ENCODE measurements around the gene LTBP1. TPM values are rescaled to one million over a fixed set of nuclear protein-coding genes. Genes with fewer than 3 reads are reported as not detected.

LTBP1 gene
- total RNA-seq, 2 experiments from 2014 or later: 0.37 to 0.50 TPM

DNA sequence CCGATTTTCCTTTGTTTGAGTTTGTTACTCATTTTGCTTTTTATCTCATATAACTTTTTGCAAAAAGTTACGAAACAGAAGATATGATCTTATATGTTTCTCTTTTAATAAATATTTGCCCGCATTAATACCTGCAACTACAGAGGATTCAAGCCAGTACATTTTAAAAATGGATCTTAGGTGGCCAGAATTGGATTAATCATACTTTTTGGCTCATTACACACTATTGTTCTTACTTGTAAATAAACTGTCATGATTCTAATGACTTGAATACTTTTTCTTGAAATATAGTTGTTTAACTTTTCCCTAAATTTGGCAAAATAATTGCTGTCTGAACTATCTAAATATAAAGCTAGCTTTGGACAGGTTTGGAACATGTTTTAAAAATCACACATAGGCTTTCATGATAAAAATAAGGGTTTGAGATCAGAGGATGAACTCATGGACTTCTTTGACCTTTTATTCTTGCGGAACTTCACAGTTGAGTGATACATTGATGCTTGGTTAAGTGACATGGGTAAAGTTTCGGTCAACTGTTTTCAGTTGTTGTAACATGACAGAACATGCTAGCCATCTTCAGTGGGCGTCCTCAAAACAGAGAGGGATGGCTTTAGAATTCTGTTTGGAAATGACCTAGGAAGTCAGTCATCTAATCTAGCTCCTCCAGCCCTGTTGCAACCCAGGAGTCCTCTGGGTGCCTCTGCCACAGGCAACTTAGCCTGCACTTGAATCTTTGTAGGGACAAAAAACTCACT lies 44.5 kb downstream of the LTBP1 start:
- Mint-ChIP-seq H3K9me3 (ENCODE audit: low read depth) (no peaks in the 10 kb centered on the region), H3K36me3 (no peaks in the 10 kb centered on the region), H3K4me3 (no peak overlapping the region), H3K4me1 (no peaks in the 10 kb centered on the region), H3K27ac (no peak overlapping the region), H3K27me3 (peaks cover 10% of the 10 kb centered on the region)
- no peak for ATAC-seq
- no peak for DNase-seq
- CTCF ChIA-PET: no interaction called here

DNA sequence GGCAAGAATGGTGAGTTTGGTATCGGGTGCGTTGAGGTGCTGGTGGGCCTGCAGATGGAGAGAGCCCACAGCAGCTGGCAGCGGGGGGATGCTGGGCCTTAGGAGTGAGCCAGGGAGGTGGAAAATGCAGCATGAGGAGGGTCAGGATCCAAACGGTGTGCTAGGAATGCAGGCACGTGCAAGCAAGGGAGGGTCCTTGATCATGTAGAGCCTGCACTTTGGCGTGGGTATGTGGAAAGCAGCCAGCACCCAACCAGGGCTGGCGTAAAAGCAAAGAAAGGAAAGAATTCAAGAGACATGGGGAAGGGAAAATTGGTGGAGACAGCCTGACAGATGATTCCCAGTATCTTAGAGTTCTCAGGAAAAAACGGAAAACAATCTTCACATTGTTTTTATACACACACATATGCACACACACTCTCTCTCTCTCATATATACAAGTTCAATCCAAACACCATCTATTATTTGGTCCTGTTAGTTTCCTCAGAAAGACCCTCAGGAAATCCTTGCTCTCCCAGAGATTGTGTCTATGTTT lies 46.3 kb downstream of the LTBP1 start:
- no peaks in the 10 kb centered on the region for H3K4me1 Mint-ChIP-seq
- no peak overlapping the region for H3K27ac Mint-ChIP-seq
- DNase-seq (no peak), ATAC-seq (no peak)
- peaks cover 10% of the 10 kb centered on the region for H3K27me3 Mint-ChIP-seq
- H3K4me3 Mint-ChIP-seq: no peak overlapping the region
- CTCF ChIA-PET: no interaction called here
- no peaks in the 10 kb centered on the region for H3K36me3 Mint-ChIP-seq
- H3K9me3 Mint-ChIP-seq (ENCODE audit: low read depth): no peaks in the 10 kb centered on the region

- DNase-seq: no peak
- H3K27ac Mint-ChIP-seq: no peak overlapping the region
- ATAC-seq: no peak
- H3K4me1 Mint-ChIP-seq: no peaks in the 10 kb centered on the region
- H3K4me3 Mint-ChIP-seq: no peak overlapping the region
- peaks cover under 1% of the 10 kb centered on the region for H3K27me3 Mint-ChIP-seq
- CTCF ChIA-PET: no interaction called here
- H3K9me3 Mint-ChIP-seq (ENCODE audit: low read depth): no peaks in the 10 kb centered on the region
- no peaks in the 10 kb centered on the region for H3K36me3 Mint-ChIP-seq
Measured at GRCh38 chr2:32997705-32998104, 51.0 kb downstream of the LTBP1 start.

GRCh38 chr2:33000986-33001385 lies 54.2 kb downstream of the LTBP1 start:
- no peak overlapping the region for H3K4me3 Mint-ChIP-seq
- ATAC-seq: no peak
- H3K9me3 Mint-ChIP-seq (ENCODE audit: low read depth): no peaks in the 10 kb centered on the region
- CTCF ChIA-PET: no interaction called here
- DNase-seq: no peak
- H3K4me1 Mint-ChIP-seq: no peaks in the 10 kb centered on the region
- H3K27ac Mint-ChIP-seq: no peak overlapping the region
- H3K27me3 Mint-ChIP-seq: no peaks in the 10 kb centered on the region
- H3K36me3 Mint-ChIP-seq: no peaks in the 10 kb centered on the region

- no peaks in the 10 kb centered on the region for H3K4me1 Mint-ChIP-seq
- no peaks in the 10 kb centered on the region for H3K27me3 Mint-ChIP-seq
- ATAC-seq (no peak), DNase-seq (no peak)
- H3K27ac Mint-ChIP-seq: no peak overlapping the region
- H3K9me3 Mint-ChIP-seq (ENCODE audit: low read depth): no peaks in the 10 kb centered on the region
- CTCF ChIA-PET: no interaction called here
- H3K4me3 Mint-ChIP-seq: no peak overlapping the region
- no peaks in the 10 kb centered on the region for H3K36me3 Mint-ChIP-seq
Measured at GRCh38 chr2:33001823-33002222, 55.1 kb downstream of the LTBP1 start.

DNA sequence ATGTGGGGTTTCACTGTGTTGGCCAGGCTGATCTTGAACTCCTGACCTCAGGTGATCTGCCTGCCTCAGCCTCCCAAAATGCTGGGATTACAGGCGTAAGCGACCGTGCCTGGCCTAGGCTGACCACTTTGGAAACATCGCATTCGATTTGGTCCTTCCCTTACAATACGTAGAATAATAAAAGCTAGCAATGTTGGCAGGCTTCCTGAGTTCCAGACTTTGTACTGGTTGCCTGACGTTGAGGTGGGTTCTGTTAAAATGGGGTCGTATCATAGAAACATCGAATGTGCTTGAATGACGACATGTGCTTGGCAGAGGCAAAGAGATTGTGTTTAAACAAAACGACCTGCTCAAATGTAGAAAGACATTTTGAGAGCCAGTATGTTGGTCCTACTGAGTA lies 56.1 kb downstream of the LTBP1 start:
- Mint-ChIP-seq H3K4me3 (no peak overlapping the region), H3K27ac (no peak overlapping the region), H3K36me3 (no peaks in the 10 kb centered on the region), H3K27me3 (no peaks in the 10 kb centered on the region), H3K4me1 (no peaks in the 10 kb centered on the region), H3K9me3 (ENCODE audit: low read depth) (no peaks in the 10 kb centered on the region)
- DNase-seq: no peak
- CTCF ChIA-PET: no interaction called here
- no peak for ATAC-seq

DNA sequence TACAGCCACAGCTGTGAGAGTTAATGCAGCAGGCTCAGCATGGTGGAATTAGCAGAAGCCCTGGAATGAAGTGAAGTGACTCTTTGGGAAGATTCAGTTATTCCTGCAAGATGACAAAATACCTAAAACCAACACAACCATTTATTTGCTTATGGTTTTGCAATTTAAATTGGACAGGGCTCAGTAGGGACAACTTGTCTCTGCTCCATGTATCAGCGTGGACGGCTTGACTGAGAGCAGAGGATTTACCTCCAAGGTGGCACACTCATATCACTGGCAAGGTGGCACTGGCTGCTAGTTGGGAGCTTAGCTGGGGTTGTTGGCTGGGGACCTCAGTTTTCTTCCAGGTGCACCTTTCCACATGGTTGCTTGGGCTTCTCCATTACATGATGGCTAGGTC lies 58.3 kb downstream of the LTBP1 start:
- Mint-ChIP-seq H3K9me3 (ENCODE audit: low read depth) (no peaks in the 10 kb centered on the region), H3K4me3 (no peak overlapping the region), H3K27ac (no peak overlapping the region), H3K36me3 (no peaks in the 10 kb centered on the region), H3K27me3 (peaks cover 2% of the 10 kb centered on the region), H3K4me1 (no peaks in the 10 kb centered on the region)
- ATAC-seq (no peak), DNase-seq (no peak)
- CTCF ChIA-PET: no interaction called here

GRCh38 chr2:33008716-33009115 lies 62.0 kb downstream of the LTBP1 start:
- no peaks in the 10 kb centered on the region for H3K36me3 Mint-ChIP-seq
- no peak for ATAC-seq
- no peak overlapping the region for H3K4me3 Mint-ChIP-seq
- H3K9me3 Mint-ChIP-seq (ENCODE audit: low read depth): no peaks in the 10 kb centered on the region
- CTCF ChIA-PET: no interaction called here
- H3K27me3 Mint-ChIP-seq: peaks cover 2% of the 10 kb centered on the region
- no peaks in the 10 kb centered on the region for H3K4me1 Mint-ChIP-seq
- no peak overlapping the region for H3K27ac Mint-ChIP-seq
- DNase-seq: no peak

DNA sequence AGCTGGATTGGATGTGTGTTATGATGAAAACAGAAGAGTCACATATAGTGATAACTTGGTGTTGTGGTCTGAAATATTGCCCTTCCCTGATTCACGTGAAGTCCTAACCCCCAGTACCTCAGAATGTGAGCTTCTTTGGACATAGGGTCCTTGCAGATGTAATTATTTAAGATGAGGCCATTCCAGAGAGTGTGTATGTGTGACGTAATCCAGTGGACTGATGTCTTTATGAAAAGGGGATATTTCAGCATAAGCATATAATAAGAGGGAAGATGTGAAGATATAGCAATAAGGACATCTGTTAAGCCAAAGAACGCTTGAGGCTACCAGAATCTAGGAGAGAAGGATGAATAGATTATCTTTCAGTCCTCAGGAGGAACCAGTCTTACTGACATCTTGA lies 62.5 kb downstream of the LTBP1 start:
- no peaks in the 10 kb centered on the region for H3K36me3 Mint-ChIP-seq
- DNase-seq (no peak), ATAC-seq (no peak)
- no peak overlapping the region for H3K4me3 Mint-ChIP-seq
- no peaks in the 10 kb centered on the region for H3K9me3 Mint-ChIP-seq (ENCODE audit: low read depth)
- CTCF ChIA-PET: no interaction called here
- H3K27ac Mint-ChIP-seq: no peak overlapping the region
- peaks cover 2% of the 10 kb centered on the region for H3K27me3 Mint-ChIP-seq
- no peaks in the 10 kb centered on the region for H3K4me1 Mint-ChIP-seq

DNA sequence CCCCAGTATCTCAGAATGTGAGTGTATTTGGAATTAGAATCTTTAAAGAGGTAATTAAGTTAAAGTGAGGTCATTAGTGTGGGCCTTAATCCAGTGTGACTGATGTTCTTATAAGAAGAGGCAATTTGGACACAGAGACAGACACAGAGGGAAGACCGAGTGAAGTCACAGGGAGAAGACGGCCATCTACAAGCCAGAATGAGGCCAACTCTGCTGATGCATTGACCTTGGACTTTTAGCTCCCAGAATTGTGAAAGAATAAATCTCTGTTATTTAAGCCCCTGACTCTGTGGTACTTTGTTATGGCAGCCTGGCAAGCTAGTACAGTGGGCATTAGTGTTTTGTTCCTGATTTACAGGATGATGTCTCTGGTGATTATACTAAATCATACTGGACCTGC lies 64.6 kb downstream of the LTBP1 start:
- ATAC-seq: no peak
- H3K36me3 Mint-ChIP-seq: no peaks in the 10 kb centered on the region
- no peak overlapping the region for H3K27ac Mint-ChIP-seq
- no peak for DNase-seq
- H3K27me3 Mint-ChIP-seq: peaks cover 2% of the 10 kb centered on the region
- no peaks in the 10 kb centered on the region for H3K9me3 Mint-ChIP-seq (ENCODE audit: low read depth)
- no peaks in the 10 kb centered on the region for H3K4me1 Mint-ChIP-seq
- CTCF ChIA-PET: no interaction called here
- H3K4me3 Mint-ChIP-seq: no peak overlapping the region

GRCh38 chr2:33011941-33012340 lies 65.2 kb downstream of the LTBP1 start:
- no peak overlapping the region for H3K4me3 Mint-ChIP-seq
- no peaks in the 10 kb centered on the region for H3K9me3 Mint-ChIP-seq (ENCODE audit: low read depth)
- no peaks in the 10 kb centered on the region for H3K4me1 Mint-ChIP-seq
- no peaks in the 10 kb centered on the region for H3K36me3 Mint-ChIP-seq
- DNase-seq: no peak
- ATAC-seq: no peak
- CTCF ChIA-PET: no interaction called here
- H3K27ac Mint-ChIP-seq: no peak overlapping the region
- H3K27me3 Mint-ChIP-seq: peaks cover 2% of the 10 kb centered on the region

DNA sequence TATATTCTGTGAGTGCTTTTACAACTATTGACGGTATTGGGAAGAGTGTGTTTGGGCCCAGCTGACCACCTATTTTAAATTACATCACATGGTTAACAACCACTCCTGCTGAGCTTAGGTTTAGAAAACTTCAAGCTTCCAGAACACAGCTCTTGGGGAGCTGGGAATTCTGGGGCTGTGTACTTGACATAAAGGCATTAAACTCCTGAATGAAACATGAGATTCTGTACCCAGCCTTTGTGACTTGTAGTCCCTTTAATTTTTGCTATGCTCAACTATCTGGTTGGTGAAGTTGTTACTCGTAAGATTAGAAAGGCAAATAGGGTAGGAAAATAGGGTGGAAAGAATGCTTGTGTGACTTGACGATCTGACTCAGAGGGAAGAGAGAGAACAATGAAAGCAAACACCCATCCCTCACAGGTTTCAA lies 66.9 kb downstream of the LTBP1 start:
- Mint-ChIP-seq H3K9me3 (ENCODE audit: low read depth) (no peaks in the 10 kb centered on the region), H3K4me1 (no peaks in the 10 kb centered on the region), H3K4me3 (no peak overlapping the region), H3K27me3 (peaks cover 2% of the 10 kb centered on the region), H3K36me3 (no peaks in the 10 kb centered on the region), H3K27ac (no peak overlapping the region)
- no peak for DNase-seq
- CTCF ChIA-PET: no interaction called here
- ATAC-seq: no peak

- H3K4me1 Mint-ChIP-seq: no peaks in the 10 kb centered on the region
- CTCF ChIA-PET: no interaction called here
Measured at GRCh38 chr2:33014268-33014667, 67.5 kb downstream of the LTBP1 start.

GRCh38 chr2:33015421-33016142 lies 68.8 kb downstream of the LTBP1 start:
- H3K4me3 Mint-ChIP-seq: no peak overlapping the region
- no peak overlapping the region for H3K27ac Mint-ChIP-seq
- H3K4me1 Mint-ChIP-seq: no peaks in the 10 kb centered on the region
- no peak for ATAC-seq
- no peaks in the 10 kb centered on the region for H3K36me3 Mint-ChIP-seq
- H3K27me3 Mint-ChIP-seq: peaks cover 2% of the 10 kb centered on the region
- no peaks in the 10 kb centered on the region for H3K9me3 Mint-ChIP-seq (ENCODE audit: low read depth)
- no peak for DNase-seq
- CTCF ChIA-PET: no interaction called here

More at GRCh38 chr2:33014268-33014667, 67.5 kb downstream of the LTBP1 start:
- Mint-ChIP-seq H3K4me3 (no peak overlapping the region), H3K27me3 (peaks cover 2% of the 10 kb centered on the region), H3K36me3 (no peaks in the 10 kb centered on the region), H3K9me3 (ENCODE audit: low read depth) (no peaks in the 10 kb centered on the region), H3K27ac (no peak overlapping the region)
- ATAC-seq (no peak), DNase-seq (no peak)
